ENCODE results near the gene SCAF8. TPM values are rescaled to one million over a fixed set of nuclear protein-coding genes. Genes with fewer than 3 reads are reported as not detected.

Gene SCAF8
- total and polyA plus RNA-seq, 9 of the 15 experiments (the other 6 are each of a cell fraction or from before 2014, with no cell fraction given), result 10.5 to 46.6 (median 23.2) TPM

- TF ChIP-seq, protein P1, sequence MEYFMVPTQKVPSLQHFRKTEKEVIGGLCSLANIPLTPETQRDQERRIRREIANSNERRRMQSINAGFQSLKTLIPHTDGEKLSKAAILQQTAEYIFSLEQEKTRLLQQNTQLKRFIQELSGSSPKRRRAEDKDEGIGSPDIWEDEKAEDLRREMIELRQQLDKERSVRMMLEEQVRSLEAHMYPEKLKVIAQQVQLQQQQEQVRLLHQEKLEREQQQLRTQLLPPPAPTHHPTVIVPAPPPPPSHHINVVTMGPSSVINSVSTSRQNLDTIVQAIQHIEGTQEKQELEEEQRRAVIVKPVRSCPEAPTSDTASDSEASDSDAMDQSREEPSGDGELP (CRISPR knock-in tag; IDR thresholded peaks at IDR 0.05; ENCODE audit: borderline replicate concordance), result no peak; the same call in 1 of the 2 replicates
- no peak for TF ChIP-seq FOXA1 (IDR thresholded peaks at IDR 0.05; ENCODE audit: borderline replicate concordance)
- TF ChIP-seq SAFB (IDR thresholded peaks at IDR 0.05; ENCODE audit: borderline replicate concordance, low read depth, low read length), result no peak
- TF ChIP-seq ATF6 (CRISPR knock-in tag; IDR thresholded peaks at IDR 0.05), result peak; percentile 91
- peak; percentile 94 for TF ChIP-seq CXXC5 (CRISPR knock-in tag; IDR thresholded peaks at IDR 0.05)
- TF ChIP-seq SOX6 (IDR thresholded peaks at IDR 0.05), result peak; percentile 63
- peak; percentile 43 for TF ChIP-seq FIP1L1 (IDR thresholded peaks at IDR 0.05; ENCODE audit: low read depth, low read length, poor library complexity, severe bottlenecking)
- no peak; the same call in none of the 2 replicates for TF ChIP-seq POLR2H (tag; IDR thresholded peaks at IDR 0.05; ENCODE audit: low read depth)
- no peak for TF ChIP-seq ZNF282 (CRISPR knock-in tag; IDR thresholded peaks at IDR 0.05)
- TF ChIP-seq MTA1 (IDR thresholded peaks at IDR 0.05; ENCODE audit: borderline replicate concordance), result no peak
- TF ChIP-seq STAT6 (CRISPR knock-in tag; IDR thresholded peaks at IDR 0.05), result no peak
- TF ChIP-seq ZNF431 (CRISPR knock-in tag; IDR thresholded peaks at IDR 0.05), result no peak
- TF ChIP-seq, protein P2, sequence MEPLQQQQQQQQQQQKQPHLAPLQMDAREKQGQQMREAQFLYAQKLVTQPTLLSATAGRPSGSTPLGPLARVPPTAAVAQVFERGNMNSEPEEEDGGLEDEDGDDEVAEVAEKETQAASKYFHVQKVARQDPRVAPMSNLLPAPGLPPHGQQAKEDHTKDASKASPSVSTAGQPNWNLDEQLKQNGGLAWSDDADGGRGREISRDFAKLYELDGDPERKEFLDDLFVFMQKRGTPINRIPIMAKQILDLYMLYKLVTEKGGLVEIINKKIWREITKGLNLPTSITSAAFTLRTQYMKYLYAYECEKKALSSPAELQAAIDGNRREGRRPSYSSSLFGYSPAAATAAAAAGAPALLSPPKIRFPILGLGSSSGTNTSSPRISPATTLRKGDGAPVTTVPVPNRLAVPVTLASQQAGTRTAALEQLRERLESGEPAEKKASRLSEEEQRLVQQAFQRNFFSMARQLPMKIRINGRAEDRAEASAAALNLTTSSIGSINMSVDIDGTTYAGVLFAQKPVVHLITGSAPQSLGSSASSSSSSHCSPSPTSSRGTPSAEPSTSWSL (CRISPR knock-in tag; IDR thresholded peaks at IDR 0.05; ENCODE audit: borderline replicate concordance), result no peak
- no peak for TF ChIP-seq NFATC3 (IDR thresholded peaks at IDR 0.05)
- TF ChIP-seq ATF3 (IDR thresholded peaks at IDR 0.05), result no peak
- TF ChIP-seq ATF3 (CRISPR knock-in tag; conservative IDR thresholded peaks at IDR 0.05), result no peak
- TF ChIP-seq CREM (IDR thresholded peaks at IDR 0.05; ENCODE audit: low read depth), result peak; percentile 59; the same call in 1 of the 2 replicates
- no peak; the same call in 1 of the 2 replicates for TF ChIP-seq NBN (IDR thresholded peaks at IDR 0.05; ENCODE audit: low read depth)
- no peak for TF ChIP-seq ASH1L (IDR thresholded peaks at IDR 0.05; ENCODE audit: borderline replicate concordance, low read depth, partially characterized antibody)
- TF ChIP-seq FOXA3 (CRISPR knock-in tag; conservative IDR thresholded peaks at IDR 0.05 in 1 of 2, IDR thresholded peaks at IDR 0.05 in 1 of 2), result 0 out of 4 replicates have a peak, but pooled peaks of 1 of the 2 experiments have one; percentile 16
Measured at GRCh38 chr6:154733183-154733625, at the start of gene SCAF8 (continued).

Measured in K562 (cell line).